Measurements from ENCODE around the gene SLC51B. TPM values are rescaled to one million over a fixed set of nuclear protein-coding genes. Genes with fewer than 3 reads are reported as not detected.

Gene SLC51B
- total and polyA plus RNA-seq, 10 of the 15 experiments (the other 5 are each of a cell fraction or from before 2014, with no cell fraction given): 0.05 to 0.17 (median 0.13) TPM; not detected in 7

GRCh38 chr15:65026756-65027155 is 18.4 kb upstream of the SLC51B start:
- Histone ChIP-seq H3K36me3 (ENCODE audit: control insufficient read depth in 2 of 2, insufficient read depth in 2 of 2, low read length in 1 of 2) (peaks cover 0 to 11% of the 10 kb centered on the region in 2 experiments; a peak in 1 of 4 replicates), H3K27me3 (replicated peaks in 1 of 2; ENCODE audit: control insufficient read depth in 2 of 2, insufficient read depth in 2 of 2, low read length in 1 of 2) (no peaks in the 10 kb centered on the region), H3K9me3 (replicated peaks; ENCODE audit: control insufficient read depth, insufficient read depth, low read length) (no peaks in the 10 kb centered on the region), H3K4me3 (no peak overlapping the region), H3K9ac (ENCODE audit: control insufficient read depth, insufficient read depth, low read length) (no peak overlapping the region), H3K4me1 (ENCODE audit: control insufficient read depth, insufficient read depth, low read length) (peaks cover 9% of the 10 kb centered on the region), H3K79me2 (ENCODE audit: control insufficient read depth, insufficient read depth, low read length) (peaks cover 20% of the 10 kb centered on the region), H4K20me1 (ENCODE audit: control insufficient read depth, insufficient read depth) (no peaks in the 10 kb centered on the region), H2AFZ (ENCODE audit: control insufficient read depth, low read depth, low read length) (no peak overlapping the region), H3K4me2 (ENCODE audit: control insufficient read depth, insufficient read depth) (no peak overlapping the region), H3K27ac (ENCODE audit: control insufficient read depth, insufficient read depth) (no peak overlapping the region)
- SMC1A ChIA-PET (ENCODE audit: uncharacterized antibody, unreplicated experiment): interaction anchor here (0.6 to 1.5 kb wide), 5 partner anchors 15 to 64 kb away, joined by 3 to 4 read pairs (median 3); no protein-coding TSS in a partner anchor
- no peak for ATAC-seq
- in situ Hi-C loops (cut with MboI) (no loop called here), intact Hi-C loops (cut with micrococcal nuclease; ENCODE audit: unreplicated experiment) (loop anchor here (5.0 kb wide), 1 partner anchor 134 kb away; no protein-coding TSS in a partner anchor)
- WGBS (ENCODE audit: insufficient coverage, insufficient replicate concordance, low lambda C conversion rate, missing lambda C conversion rate): 85% methylated on average over 6 of the region's 6 CpGs
- DNase-seq (ENCODE audit: low read depth, low spot score): no peak
- BruUV-seq (replicated peaks): no TSS peak
- POLR2A ChIA-PET: interaction anchor here (0.6 to 1.2 kb wide), 4 partner anchors 23 to 156 kb away, joined by 3 to 6 read pairs (median 3); no protein-coding TSS in a partner anchor
- CTCF ChIA-PET: no interaction called here
- RAD21 ChIA-PET (ENCODE audit: unreplicated experiment): no interaction called here
- FAIRE-seq: no peak
- TF ChIP-seq HDGF (IDR thresholded peaks at IDR 0.05) (no peak), MEF2A (IDR thresholded peaks at IDR 0.05; ENCODE audit: insufficient read depth, low read depth, low read length) (no peak), SPI1 (IDR thresholded peaks at IDR 0.05; ENCODE audit: borderline replicate concordance, insufficient read depth, low read depth, low read length) (no peak), BCL11A (IDR thresholded peaks at IDR 0.05; ENCODE audit: low read depth, low read length) (no peak), NR2C1 (IDR thresholded peaks at IDR 0.05) (no peak), JUND (IDR thresholded peaks at IDR 0.05; ENCODE audit: low read depth, low read length) (no peak), FOS (IDR thresholded peaks at IDR 0.05; ENCODE audit: borderline replicate concordance, extremely low read depth, insufficient read length) (no peak), HCFC1 (IDR thresholded peaks at IDR 0.05; ENCODE audit: low read length) (no peak), SMAD5 (IDR thresholded peaks at IDR 0.05; ENCODE audit: low read depth) (no peak), CBX3 (IDR thresholded peaks at IDR 0.05; ENCODE audit: borderline replicate concordance, low read depth) (no peak), ZNF622 (IDR thresholded peaks at IDR 0.05) (no peak), RELA (IDR thresholded peaks at IDR 0.05; ENCODE audit: borderline replicate concordance, partially characterized antibody) (no peak)
- TF ChIP-seq, protein P1, sequence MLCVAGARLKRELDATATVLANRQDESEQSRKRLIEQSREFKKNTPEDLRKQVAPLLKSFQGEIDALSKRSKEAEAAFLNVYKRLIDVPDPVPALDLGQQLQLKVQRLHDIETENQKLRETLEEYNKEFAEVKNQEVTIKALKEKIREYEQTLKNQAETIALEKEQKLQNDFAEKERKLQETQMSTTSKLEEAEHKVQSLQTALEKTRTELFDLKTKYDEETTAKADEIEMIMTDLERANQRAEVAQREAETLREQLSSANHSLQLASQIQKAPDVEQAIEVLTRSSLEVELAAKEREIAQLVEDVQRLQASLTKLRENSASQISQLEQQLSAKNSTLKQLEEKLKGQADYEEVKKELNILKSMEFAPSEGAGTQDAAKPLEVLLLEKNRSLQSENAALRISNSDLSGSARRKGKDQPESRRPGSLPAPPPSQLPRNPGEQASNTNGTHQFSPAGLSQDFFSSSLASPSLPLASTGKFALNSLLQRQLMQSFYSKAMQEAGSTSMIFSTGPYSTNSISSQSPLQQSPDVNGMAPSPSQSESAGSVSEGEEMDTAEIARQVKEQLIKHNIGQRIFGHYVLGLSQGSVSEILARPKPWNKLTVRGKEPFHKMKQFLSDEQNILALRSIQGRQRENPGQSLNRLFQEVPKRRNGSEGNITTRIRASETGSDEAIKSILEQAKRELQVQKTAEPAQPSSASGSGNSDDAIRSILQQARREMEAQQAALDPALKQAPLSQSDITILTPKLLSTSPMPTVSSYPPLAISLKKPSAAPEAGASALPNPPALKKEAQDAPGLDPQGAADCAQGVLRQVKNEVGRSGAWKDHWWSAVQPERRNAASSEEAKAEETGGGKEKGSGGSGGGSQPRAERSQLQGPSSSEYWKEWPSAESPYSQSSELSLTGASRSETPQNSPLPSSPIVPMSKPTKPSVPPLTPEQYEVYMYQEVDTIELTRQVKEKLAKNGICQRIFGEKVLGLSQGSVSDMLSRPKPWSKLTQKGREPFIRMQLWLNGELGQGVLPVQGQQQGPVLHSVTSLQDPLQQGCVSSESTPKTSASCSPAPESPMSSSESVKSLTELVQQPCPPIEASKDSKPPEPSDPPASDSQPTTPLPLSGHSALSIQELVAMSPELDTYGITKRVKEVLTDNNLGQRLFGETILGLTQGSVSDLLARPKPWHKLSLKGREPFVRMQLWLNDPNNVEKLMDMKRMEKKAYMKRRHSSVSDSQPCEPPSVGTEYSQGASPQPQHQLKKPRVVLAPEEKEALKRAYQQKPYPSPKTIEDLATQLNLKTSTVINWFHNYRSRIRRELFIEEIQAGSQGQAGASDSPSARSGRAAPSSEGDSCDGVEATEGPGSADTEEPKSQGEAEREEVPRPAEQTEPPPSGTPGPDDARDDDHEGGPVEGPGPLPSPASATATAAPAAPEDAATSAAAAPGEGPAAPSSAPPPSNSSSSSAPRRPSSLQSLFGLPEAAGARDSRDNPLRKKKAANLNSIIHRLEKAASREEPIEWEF (IDR thresholded peaks at IDR 0.05; ENCODE audit: insufficient replicate concordance, low read depth, low read length): no peak
- TF ChIP-seq, protein P2, sequence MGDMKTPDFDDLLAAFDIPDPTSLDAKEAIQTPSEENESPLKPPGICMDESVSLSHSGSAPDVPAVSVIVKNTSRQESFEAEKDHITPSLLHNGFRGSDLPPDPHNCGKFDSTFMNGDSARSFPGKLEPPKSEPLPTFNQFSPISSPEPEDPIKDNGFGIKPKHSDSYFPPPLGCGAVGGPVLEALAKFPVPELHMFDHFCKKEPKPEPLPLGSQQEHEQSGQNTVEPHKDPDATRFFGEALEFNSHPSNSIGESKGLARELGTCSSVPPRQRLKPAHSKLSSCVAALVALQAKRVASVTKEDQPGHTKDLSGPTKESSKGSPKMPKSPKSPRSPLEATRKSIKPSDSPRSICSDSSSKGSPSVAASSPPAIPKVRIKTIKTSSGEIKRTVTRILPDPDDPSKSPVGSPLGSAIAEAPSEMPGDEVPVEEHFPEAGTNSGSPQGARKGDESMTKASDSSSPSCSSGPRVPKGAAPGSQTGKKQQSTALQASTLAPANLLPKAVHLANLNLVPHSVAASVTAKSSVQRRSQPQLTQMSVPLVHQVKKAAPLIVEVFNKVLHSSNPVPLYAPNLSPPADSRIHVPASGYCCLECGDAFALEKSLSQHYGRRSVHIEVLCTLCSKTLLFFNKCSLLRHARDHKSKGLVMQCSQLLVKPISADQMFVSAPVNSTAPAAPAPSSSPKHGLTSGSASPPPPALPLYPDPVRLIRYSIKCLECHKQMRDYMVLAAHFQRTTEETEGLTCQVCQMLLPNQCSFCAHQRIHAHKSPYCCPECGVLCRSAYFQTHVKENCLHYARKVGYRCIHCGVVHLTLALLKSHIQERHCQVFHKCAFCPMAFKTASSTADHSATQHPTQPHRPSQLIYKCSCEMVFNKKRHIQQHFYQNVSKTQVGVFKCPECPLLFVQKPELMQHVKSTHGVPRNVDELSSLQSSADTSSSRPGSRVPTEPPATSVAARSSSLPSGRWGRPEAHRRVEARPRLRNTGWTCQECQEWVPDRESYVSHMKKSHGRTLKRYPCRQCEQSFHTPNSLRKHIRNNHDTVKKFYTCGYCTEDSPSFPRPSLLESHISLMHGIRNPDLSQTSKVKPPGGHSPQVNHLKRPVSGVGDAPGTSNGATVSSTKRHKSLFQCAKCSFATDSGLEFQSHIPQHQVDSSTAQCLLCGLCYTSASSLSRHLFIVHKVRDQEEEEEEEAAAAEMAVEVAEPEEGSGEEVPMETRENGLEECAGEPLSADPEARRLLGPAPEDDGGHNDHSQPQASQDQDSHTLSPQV (IDR thresholded peaks at IDR 0.05): no peak
- TF ChIP-seq, protein P3, sequence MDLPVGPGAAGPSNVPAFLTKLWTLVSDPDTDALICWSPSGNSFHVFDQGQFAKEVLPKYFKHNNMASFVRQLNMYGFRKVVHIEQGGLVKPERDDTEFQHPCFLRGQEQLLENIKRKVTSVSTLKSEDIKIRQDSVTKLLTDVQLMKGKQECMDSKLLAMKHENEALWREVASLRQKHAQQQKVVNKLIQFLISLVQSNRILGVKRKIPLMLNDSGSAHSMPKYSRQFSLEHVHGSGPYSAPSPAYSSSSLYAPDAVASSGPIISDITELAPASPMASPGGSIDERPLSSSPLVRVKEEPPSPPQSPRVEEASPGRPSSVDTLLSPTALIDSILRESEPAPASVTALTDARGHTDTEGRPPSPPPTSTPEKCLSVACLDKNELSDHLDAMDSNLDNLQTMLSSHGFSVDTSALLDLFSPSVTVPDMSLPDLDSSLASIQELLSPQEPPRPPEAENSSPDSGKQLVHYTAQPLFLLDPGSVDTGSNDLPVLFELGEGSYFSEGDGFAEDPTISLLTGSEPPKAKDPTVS (IDR thresholded peaks at IDR 0.05; ENCODE audit: low read depth, low read length): no peak
